Umbilical cord (tissue), 2 donors: Measurements from ENCODE around the gene CMSS1. TPM values are rescaled to one million over a fixed set of nuclear protein-coding genes. Genes with fewer than 3 reads are reported as not detected.

Experiments
- DNase-seq: peaks from one replicate; pipeline ENCODE4 v3.0.0-alpha.2; 2015; ENCODE audit warnings: low spot score
- total RNA-seq: library from RNA; depleted of rRNA; stranded (reverse); fragments of >200 nt; gene quantifications from one replicate; pipeline ENCODE4 v1.2.3, GENCODE V29; 2014; ENCODE audit warnings: low replicate concordance; ENCODE audit not compliant: insufficient read depth

Gene CMSS1
- total RNA-seq, 1 donor from 2014 or later, result 13.7 TPM

DNA sequence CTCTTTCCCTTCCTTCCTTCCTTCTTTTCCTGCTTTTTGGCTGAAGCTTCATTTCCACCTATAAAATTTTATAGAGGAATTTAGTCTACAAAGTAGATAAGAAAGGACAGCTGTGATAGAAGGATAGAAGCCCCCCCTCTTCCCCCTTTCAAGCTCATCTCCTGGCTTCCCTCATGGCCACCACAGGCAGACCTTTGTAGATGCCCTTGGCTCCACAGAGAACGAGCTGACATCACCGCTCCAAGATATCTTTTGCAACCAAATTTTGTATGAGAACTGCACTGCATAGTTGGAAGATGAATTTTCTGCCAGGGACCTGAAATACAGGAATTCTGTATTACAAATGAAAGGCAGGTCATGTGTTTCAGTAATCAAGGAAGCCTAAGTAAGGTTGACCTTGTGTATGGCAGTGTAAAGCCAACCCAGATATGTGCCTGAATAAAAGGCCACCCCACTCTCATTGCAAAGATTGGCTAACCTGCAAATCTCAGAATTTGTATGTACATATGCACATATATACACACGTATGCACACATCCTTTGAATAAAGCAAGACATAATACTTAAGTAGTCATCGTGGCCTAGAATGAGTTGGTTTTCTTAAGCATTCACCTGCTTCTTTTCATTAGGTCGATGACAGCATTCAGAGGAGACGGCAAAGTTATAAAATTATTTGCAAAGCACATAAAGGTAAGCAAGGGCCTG, 353.7 kb downstream of the CMSS1 start:
- DNase-seq, result no peak

DNA sequence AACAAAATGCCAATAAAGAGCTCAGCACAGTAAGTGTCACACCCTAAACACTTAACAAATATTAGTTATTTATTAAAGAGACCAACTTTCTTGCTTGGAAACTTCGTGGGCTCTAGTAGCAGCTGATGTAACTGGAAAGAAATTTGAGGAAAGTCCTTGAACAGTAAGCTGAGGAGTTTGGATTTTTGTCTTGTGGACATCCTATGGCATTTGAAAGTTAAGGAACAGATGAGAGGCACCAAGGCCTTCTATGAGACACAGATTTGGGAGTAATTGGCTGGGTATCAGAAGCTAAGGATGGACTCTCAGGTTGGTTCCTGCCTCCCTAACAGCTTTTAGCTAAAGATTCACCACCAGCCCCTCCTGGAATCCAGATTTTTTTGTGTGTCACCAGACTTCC, 356.3 kb downstream of the CMSS1 start:
- no peak for DNase-seq

DNA sequence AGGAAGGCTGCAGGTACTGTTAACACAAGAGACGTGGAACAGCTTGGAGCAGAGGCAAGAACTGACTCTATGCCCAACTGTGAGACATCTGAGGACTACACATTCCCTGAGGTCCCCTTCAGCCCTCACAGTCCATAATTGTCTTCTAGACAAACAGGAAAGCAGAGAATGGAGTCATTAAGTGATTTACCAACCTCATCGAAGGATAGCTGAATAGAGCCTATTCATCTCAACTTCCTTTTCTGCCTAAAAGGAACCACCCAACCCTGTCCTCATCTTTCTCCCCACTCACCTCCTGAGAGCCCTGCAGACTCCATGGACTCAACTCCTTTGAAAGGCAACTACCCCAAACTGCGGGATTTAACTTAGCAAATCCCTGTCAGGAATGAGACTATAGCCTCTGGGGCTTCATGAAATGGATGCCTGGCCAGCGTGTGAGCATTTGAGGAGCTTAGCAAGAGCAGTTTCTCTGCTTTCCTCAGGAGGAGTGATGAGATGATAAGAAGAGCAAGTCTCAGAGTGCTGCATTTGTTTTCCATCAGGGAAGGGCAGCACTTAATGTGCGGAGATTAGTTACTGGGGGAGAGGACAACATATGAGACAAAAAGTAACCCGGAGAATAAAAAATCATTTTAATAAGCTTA, 358.1 kb downstream of the CMSS1 start:
- peak; percentile 73 for DNase-seq

DNA sequence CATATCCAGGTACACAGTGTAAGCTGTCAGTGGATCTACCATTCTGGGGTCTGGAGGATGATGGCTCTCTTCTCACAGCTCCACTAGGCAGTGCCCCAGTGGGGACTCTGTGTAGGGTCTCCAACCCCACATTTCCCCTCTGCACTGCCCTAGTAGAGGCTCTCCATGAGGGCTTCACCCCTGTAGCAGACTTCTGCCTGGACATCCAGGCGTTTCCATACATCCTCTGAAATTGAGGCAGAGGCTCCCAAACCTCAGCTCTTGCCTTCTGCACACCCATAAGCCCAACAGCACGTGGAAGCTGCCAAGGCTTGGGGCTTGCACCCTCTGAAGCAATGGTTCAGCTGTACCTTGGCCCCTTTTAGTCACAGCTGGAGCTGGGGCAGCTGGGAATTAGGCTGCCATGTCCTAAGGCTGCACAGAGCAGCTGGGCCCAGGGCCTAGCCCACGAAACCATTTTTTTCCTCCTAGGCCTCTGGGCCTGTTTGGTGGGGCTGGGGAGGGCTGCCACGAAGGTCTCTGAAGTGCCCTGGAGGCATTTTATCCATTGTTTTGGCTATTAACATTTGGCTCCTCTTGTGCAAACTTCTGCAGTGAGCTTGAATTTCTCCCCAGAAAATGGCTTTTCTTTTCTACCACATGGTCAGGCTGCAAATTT, 362.2 kb downstream of the CMSS1 start:
- no peak for DNase-seq

DNA sequence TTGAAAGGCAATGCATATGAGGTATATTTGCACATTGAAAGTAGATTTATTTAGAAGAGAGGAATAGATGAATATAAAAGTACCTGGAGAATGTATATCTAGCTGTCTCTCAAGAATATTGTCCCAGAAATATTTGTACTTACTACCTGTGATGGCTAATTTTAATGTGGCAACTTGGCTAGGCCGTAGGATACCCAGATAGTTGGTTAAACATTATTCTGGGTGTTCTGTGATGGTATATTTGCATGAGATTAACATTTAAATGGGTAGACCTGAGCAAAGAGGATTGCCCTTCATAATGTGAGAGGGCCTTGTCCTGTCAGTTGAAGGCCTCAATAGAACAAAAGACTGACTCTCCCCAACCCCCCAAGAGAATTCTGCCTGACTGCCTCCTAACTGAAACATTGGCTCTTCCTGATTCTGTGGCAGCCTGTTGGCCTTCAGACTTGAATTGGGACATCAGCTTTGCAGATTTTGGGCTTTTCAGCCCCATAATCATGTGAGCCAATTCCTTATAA, 366.0 kb downstream of the CMSS1 start:
- no peak for DNase-seq

DNA sequence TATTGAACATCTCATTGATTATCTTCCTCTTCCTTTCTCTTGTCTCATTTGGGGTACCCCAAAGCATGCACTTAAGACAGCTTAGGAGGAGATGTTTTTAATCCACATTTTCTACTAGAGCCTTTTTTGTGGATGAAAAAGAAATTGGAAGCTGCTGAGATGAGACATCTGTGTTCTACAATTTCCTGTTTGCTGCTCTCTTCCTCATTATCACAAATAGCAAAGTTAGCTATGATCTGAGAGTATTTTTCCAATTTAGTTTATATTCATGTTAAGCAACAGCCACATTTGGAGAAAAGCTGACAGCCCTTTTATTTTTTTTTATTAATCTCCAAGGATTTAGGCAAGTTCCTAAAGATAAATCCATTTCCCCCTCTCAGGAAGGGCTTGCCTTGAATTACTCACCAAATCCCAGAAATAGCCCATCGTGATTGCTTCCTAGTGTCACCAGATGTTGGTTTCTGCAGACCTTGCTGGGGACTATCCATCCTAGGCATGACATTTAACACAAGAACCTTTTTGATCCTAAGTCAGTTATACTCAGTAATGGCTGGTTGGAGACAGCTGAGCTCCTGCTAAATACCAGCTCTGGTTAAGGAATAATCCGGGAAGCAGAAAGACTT, 367.4 kb downstream of the CMSS1 start:
- peak; percentile 79 for DNase-seq

DNA sequence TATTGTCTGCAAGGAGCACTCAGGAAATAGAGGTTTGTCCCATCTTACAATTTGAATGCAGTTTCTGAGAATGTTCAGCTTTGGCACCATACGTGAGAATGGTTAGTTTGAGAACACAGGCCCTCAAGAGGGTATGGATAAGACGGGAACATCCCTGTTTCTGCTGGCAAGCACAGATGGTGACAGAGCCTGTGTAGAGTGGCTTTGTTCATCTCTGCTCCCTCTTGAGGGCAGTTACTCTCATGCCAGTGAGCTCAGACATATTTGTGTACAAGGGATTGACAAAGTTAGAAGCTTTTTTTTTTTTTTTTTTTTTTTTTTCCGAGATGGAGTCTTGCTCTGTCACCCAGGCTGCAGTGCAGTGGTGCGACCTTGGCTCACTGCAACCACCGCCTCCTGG, 368.2 kb downstream of the CMSS1 start:
- no peak for DNase-seq

DNA sequence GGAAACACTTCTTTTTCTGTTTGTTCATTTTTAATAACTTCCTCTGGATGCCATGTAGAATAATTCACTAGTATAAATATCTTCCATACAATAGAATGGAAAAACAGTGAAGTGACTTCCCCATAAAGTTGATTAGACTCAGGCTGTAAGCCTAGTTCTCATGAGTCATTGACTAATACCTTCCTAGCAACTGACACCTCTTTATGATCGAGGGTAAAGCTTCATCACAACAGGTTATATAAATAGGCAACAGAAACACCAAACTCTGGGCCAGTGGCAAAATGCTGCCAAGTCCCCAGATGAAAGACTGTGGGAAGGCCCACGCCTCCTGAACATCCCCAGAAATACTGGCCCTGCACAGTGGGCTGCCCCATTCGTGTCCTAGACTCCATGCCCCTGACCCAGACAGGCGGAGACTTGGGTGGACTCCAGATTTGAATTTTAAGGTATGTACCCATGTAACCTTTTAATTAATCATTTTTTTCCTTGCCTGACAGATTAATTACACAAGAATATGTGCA, 371.8 kb downstream of the CMSS1 start:
- DNase-seq, result no peak

DNA sequence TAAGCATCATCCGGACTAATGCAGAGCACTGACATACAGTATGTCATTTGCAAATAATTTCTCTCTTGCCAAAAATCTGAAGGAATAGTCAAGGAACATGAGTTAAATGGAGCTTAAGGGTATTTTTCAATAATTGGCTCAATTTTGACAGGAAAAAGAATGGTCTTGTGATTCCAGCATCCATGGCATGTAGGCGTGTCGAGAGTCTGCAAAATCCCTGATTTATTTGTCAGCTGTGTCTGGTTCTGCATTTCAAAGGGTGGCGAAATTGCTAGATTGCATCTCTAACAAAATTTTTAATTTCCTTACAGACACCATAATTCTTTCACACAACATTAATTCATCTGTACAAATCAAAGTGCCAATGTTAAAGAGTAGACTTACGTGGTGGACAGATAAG, 377.7 kb downstream of the CMSS1 start:
- DNase-seq, result no peak

DNA sequence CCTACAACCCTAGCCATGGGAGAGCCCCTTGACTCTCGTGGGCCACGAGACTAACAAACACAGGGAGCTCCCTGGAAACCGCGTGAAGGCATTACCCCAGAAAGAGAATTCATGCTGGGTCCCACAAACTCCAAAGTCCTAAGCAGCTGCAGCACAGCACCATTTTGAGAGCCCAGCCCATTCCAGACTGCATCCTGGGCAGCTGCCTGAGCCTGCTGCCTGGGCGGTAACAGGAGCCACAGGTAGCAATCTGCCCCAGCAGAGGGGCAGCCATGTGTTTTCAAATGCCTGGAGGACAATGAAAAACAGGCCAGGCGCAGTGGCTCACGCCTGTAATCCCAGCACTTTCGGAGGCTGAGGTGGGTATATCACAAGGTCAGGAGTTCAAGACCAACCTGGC, 380.2 kb downstream of the CMSS1 start:
- DNase-seq, result no peak

DNA sequence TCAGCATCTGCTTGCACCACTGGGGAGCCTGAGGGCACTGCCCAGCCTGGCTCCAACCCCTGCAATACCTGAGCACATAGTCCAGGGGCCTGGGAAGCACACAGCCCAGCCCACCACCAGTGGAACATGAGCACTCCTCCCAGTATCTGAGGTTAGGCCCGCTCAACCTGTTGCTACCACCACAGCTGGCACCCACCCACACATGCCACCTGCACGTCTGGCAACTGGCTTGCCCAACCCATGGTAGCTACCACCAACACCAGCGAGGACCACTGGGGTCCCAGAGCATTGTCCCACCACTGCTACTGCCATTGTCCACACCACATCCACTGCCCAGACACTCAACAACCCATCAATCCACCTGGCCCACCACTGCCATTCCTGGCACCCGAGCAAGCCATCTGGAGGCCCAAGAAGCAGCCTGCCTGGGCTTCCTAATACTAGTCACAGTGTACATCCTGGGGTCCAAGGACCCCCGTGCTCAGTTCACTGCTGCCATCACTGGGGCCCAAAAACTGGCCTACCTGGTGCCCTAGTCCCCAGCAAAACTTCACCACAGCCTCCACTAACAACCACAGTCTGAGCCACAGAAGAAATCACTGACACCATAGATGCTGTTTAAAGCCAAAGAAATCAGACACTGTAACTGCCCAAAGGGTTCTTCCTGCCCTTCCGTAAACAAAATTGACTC, 381.1 kb downstream of the CMSS1 start:
- no peak for DNase-seq

DNA sequence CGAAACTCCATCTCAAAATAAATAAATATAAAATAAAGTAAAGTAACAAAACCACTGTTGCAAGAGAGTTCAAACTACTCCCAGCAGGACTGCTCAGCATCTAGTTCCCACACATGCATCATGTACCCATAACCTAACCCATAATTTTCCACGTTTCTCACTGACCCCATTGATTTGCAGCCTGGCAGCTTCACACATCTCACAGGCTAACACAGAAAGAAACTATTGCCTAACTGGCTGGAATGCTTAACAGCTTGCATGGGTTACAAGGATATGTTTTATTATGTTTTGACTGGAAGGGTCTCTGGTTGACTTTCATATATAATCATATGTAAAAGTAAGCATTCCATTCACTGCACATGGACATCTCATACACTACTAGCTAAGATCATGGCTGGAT, 387.5 kb downstream of the CMSS1 start:
- no peak for DNase-seq

DNA sequence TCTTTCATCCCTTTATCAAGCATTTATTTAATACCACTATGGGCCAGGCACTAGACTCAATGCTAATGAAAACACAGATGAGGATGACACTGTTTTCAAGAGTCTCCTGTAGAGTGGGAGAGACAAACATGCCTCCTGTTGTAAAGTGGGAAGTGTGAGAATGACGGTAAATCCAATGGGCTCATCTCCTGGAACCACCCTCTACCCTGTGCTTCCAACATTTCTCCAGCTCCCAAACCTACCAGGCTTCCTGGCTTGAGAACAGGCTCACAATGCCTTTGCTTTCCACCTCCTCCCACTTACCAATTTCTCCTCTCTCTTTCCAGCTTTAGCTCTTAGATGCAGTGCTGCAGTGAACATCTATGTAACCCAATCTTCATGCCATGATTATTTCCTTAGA, 389.0 kb downstream of the CMSS1 start:
- DNase-seq, result no peak

DNA sequence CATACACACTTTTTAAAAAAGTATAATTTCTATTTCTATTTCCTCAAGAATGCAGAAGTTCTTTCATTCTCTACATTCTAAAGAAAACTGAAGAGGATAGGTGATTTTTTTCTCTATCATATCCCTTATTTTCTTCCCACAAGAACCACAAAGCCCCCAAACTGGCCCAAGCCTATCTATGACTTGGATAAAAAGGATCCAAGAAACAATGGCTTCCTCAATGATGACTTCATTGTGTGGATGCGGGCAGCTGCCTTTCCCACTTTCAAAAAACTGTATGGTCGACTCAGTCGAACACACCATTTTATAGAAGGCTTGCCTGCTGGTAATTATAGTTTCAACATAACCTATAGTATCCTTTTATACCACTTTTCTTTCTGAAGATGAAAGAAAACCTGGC, 390.2 kb downstream of the CMSS1 start:
- no peak for DNase-seq

DNA sequence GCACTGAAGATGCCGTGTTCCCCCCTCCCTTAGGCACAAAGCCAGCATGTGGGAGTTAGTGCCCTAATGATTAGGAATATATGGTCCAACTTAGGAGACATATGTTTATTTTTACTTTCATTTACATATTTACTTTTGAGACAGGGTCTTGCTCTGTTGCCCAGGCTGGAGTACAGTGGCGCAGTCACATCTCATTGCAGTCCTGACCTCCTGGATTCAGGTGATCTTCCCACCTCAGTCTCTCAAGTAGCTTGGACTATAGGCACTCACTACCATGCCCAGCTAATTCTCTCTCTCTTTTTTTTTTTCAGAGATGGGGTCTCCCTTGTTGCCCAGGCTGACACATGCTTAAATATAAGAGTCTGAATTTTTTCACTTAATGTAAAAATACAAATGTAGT, 391.5 kb downstream of the CMSS1 start:
- no peak for DNase-seq

DNA sequence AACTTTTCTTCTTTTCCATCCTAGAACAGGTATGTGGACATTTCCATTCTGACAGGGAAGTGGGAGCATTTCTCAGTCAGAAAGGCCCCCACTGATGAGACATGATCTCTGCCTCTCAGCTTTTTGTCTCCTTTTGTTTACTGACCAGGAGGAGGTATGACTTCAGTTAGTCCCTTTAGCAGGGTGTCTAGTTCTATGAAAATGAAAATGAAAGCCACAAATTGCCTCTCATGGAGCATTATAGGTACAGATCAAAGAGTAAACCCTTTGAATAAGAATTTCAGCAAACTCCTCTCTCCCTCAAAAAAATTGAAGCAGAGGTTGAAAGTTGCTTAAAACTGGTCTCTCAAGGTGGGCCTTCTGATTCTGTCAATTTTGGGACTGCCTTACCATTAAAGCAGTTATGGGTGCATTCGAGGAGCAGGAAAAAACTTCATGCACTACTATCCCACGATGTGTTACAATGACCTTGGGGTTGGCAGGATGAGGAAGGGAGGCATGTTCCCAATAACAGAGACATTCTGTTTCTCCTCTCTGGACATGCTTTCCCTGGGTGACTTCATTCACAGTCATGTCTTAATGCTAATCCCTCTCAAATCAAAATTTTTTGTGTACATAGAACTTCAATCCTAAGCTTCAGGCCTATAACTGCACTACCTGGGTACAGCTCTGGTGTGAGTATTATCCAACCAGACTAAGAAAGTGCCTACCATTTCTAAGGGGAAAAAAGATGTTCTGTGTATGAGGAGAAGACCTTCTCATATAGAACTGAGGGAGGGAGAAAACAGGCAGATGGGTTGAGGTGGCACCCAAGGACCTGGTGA, 392.5 kb downstream of the CMSS1 start:
- DNase-seq, result no peak

DNA sequence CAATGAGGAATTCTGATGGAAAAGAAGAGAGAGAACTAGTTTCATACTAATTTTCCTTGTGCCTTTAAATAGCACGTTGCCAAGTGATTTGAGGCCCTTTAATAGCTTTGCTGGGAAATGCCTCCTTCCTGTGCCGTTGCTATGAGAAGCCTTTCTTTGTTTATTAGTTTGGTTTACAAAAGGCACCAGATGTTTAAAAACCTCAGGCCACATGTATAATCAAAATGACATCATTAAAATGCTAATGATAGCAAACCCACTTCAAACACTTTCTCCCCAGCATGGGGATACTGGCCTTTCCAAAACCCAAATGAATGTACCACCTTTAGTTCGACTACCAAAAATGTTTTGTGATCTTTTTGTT, 393.1 kb downstream of the CMSS1 start:
- peak; percentile 67 for DNase-seq

DNA sequence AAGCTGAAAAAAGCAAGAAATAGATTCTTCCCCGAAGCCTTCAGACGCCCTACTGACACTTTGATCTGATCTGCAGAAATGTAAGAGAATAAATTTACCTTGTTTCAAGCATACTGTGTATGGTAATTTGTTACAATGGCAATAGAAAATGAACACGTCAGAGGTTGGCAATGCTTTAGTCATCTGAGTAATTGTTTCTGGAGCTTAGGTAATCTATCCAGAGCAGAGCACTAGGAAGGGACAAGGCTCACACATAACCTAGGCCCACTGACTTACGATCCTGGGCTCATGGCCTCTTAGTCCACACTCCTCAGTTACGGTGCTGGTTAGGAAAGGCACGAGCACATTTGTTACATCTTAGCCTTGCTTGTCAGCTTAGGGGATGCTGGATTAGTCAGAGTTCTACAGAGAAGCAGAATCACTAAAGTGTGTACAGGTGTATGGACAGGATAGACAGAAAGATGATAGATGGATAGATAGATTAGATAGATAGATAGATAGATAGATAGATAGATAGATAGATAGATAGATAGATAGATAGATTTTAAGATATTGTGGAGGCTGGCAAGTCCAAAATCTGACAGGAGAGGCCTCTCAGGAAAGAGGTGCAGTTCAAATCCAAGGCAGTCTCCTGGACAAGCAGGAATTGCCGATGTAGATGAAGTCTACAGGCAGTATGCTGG, 396.4 kb downstream of the CMSS1 start:
- DNase-seq, result no peak

DNA sequence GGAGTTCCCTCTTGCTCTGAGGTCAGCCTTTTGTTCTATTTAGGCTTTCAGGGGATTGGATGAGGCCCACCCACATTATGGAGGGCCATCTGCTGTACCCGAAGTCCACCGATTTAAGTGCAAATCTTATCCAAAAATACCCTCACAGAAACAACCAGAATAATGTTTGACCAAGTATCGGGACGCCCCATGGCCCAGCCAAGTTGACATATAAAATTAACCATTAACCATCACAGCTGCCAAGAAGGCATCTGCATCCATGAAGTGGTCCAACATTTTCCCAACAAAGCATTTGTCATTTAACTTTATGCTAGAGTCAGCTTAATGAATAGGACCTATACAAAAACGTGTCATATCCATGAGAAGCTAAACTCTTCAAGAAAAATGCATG, 396.9 kb downstream of the CMSS1 start:
- no peak for DNase-seq

DNA sequence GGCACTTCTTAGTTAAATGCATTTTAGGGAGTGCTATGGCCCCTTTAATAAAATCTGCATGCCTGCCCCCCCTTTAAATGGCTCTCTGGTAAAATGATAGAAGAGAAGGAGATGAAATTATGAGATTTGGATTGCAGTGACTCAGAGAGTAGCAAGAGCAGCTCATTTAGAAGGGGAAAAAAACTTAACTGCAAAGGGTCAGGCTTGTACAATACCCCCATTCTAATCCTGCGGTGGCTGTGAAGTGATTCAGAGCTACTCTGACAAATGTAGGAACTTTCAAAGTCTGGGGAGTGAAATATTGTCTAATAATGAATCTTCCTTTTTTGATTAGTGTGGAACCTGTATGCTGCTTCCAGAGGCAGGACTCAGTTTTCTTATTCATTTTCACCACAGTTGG, 399.1 kb downstream of the CMSS1 start:
- DNase-seq, result no peak
